Thoracic aorta (tissue), 2 donors: ENCODE results near the gene TRAF3IP1. TPM values are rescaled to one million over a fixed set of nuclear protein-coding genes. Genes with fewer than 3 reads are reported as not detected.
A peak's percentile ranks its signal among the peaks of the same experiment; 100 is the strongest.

Experiments used
- ATAC-seq: fragments of 150-250 bp; one replicate; pipeline ENCODE4 v1.8.0; 2017; ENCODE audit warnings: low read depth; ENCODE audit not compliant: insufficient number of reproducible peaks, low FRiP score
- DNase-seq: peaks from one replicate; pipeline ENCODE4 v3.0.0-alpha.2; 2020; ENCODE audit warnings: low spot score
- H3K27ac ChIP-seq, 2 donors: fragments of 200-600 bp; sonication (generic); 1 replicate in 1 of 2; 2 replicates in 1 of 2; pipeline ENCODE4 v1.5.1; 2016; ENCODE audit warnings: mild to moderate bottlenecking in 2 of 2, moderate library complexity in 2 of 2
- H3K27me3 ChIP-seq: fragments of 200-600 bp; sonication (generic); replicated peaks from 2 replicates; pipeline ENCODE4 v1.6.0; 2016; ENCODE audit warnings: mild to moderate bottlenecking; ENCODE audit not compliant: insufficient read depth
- H3K36me3 ChIP-seq: fragments of 200-600 bp; sonication (generic); one replicate; pipeline ENCODE4 v1.5.1; 2016
- H3K4me1 ChIP-seq, 2 donors: fragments of 200-600 bp; sonication (generic); 1 replicate in 1 of 2; 2 replicates in 1 of 2; pipeline versions ENCODE4 v1.5.1 to v1.6.0; 2016; ENCODE audit warnings: low read depth in 2 of 2, mild to moderate bottlenecking in 1 of 2; ENCODE audit not compliant: control insufficient read depth in 1 of 2
- H3K4me3 ChIP-seq: fragments of 200-600 bp; sonication (generic); 2 replicates; pipeline ENCODE4 v1.5.1; 2016; ENCODE audit warnings: mild to moderate bottlenecking
- H3K9me3 ChIP-seq: fragments of 200-600 bp; sonication (generic); 2 replicates; pipeline ENCODE4 v1.5.1; 2016
- total RNA-seq, 2 donors: library from RNA; depleted of rRNA; stranded (reverse); fragments of >200 nt; gene quantifications; one replicate each; pipeline versions ENCODE4 v1.1.0 to v1.2.3, GENCODE V29; 2016
- TF ChIP-seq, protein P1 (sequence below): fragments of 200-600 bp; sonication (generic); IDR thresholded peaks from one replicate; pipeline ENCODE4 v1.5.1; 2019; ENCODE audit warnings: antibody characterized with exemption

TRAF3IP1 gene
- total RNA-seq, 2 donors from 2014 or later: 19.4 to 23.7 TPM

DNA sequence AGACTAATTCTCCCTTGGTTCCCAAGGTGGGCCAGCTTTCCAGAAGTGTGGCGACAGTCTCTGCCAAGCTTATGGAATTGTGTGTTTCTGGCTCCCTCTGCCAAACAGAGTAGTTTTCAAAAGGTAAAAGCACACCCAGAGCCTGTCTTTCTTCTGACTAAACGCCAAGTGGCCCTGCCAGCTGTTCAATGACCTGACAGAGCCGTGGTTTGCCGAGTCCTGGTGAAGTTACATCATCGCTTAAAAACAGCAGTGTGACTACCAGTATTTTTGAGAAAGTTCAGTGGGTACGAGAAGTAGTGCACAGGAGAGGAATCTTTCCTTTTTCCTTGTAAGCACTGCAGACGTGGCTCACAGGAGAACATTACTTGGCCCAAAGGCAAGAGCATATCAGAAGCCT lies 33.8 kb upstream of the TRAF3IP1 start:
- Histone ChIP-seq H3K27me3 (no peaks in the 10 kb centered on the region), H3K27ac (peak overlapping the region; percentile 98 to 99), H3K9me3 (no peaks in the 10 kb centered on the region), H3K36me3 (no peaks in the 10 kb centered on the region), H3K4me3 (peak overlapping the region; percentile 92), H3K4me1 (peaks cover 16 to 69% of the 10 kb centered on the region in 2 donors)
- DNase-seq (peak; percentile 58), ATAC-seq (peak; percentile 55)
- TF ChIP-seq, protein P1, sequence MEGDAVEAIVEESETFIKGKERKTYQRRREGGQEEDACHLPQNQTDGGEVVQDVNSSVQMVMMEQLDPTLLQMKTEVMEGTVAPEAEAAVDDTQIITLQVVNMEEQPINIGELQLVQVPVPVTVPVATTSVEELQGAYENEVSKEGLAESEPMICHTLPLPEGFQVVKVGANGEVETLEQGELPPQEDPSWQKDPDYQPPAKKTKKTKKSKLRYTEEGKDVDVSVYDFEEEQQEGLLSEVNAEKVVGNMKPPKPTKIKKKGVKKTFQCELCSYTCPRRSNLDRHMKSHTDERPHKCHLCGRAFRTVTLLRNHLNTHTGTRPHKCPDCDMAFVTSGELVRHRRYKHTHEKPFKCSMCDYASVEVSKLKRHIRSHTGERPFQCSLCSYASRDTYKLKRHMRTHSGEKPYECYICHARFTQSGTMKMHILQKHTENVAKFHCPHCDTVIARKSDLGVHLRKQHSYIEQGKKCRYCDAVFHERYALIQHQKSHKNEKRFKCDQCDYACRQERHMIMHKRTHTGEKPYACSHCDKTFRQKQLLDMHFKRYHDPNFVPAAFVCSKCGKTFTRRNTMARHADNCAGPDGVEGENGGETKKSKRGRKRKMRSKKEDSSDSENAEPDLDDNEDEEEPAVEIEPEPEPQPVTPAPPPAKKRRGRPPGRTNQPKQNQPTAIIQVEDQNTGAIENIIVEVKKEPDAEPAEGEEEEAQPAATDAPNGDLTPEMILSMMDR: no peak

DNA sequence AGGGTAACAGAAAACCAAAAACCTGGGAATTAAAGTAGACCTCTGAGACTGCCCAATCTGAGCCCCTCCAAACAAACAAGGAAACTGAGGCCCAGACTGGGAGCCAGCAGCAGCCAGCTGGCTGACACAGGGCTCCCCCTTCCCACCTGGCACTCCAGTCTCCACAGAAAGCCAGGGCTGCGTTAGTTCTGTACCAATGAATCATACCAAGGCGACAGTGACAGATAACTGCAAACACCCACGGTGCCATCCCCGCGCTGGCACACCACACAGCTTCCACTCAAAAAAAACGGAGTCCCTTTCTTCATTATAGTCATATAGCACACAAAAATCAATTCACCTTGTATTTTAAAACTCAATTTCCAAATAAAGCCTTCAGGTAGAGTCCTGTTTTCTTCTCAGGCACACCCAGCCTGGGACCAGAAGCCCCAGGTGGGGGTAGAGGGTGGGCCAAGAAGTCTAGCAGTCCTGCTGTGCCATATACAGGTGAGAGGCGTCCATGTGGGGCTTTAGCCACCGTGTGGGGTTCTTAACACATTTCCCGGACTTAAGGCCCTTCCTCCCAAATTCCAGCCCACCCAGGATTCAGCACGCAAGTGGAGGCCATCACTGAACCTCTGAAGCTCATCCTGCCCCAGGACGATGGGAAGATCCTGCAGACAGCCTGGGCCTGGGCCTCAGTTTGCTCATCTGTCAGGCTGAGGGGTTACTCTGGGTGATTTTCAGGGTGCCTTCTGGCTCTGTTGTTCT lies 33.2 kb upstream of the TRAF3IP1 start:
- H3K36me3 ChIP-seq: no peaks in the 10 kb centered on the region
- H3K27ac ChIP-seq: peak overlapping the region; percentile 98 to 99
- H3K4me1 ChIP-seq: peaks cover 16 to 64% of the 10 kb centered on the region in 2 donors
- H3K9me3 ChIP-seq: no peaks in the 10 kb centered on the region
- no peak for ATAC-seq
- TF ChIP-seq, protein P1: no peak
- DNase-seq: no peak
- peak overlapping the region; percentile 92 for H3K4me3 ChIP-seq
- no peaks in the 10 kb centered on the region for H3K27me3 ChIP-seq

- Histone ChIP-seq H3K27ac (peak within 1 kb of the TSS; percentile 98 to 99), H3K36me3 (no peaks in the 10 kb centered on the region), H3K27me3 (no peaks in the 10 kb centered on the region), H3K4me1 (peaks cover 16 to 56% of the 10 kb centered on the region in 2 donors), H3K9me3 (no peaks in the 10 kb centered on the region), H3K4me3 (peak within 1 kb of the TSS; percentile 92)
- TF ChIP-seq, protein P1: peak; percentile 14
- DNase-seq (peak; percentile 68), ATAC-seq (peak; percentile 51)
These were observed 32.3 kb upstream of the TRAF3IP1 start, which contains the start of gene PER2 for GRCh38 chr2:238287737-238288649. TSS of gene PER2 (minus strand) at chr2:238288610. CDS start at chr2:238277936, 10,674 bp downstream.

- Histone ChIP-seq H3K36me3 (no peaks in the 10 kb centered on the region), H3K27me3 (no peaks in the 10 kb centered on the region), H3K9me3 (no peaks in the 10 kb centered on the region), H3K4me3 (peak overlapping the region; percentile 92), H3K4me1 (peaks cover 16 to 46% of the 10 kb centered on the region in 2 donors), H3K27ac (peak overlapping the region; percentile 98 to 99)
- TF ChIP-seq, protein P1: peak; percentile 35
- DNase-seq (peak; percentile 98), ATAC-seq (peak; percentile 70)
These were observed 31.4 kb upstream of the TRAF3IP1 start for GRCh38 chr2:238288650-238289573.
